Measurements from ENCODE around the gene SPINT4.

- TF ChIP-seq CTCF (IDR thresholded peaks at IDR 0.05) = no peak
- no peak for TF ChIP-seq POLR2A (IDR thresholded peaks at IDR 0.05)
Measured at GRCh38 chr20:45765980-45766379, 43.8 kb downstream of the SPINT4 start.

Measured in Peyer's patch (tissue), 4 donors.